Measurements from ENCODE around the gene TFR2.

DNA sequence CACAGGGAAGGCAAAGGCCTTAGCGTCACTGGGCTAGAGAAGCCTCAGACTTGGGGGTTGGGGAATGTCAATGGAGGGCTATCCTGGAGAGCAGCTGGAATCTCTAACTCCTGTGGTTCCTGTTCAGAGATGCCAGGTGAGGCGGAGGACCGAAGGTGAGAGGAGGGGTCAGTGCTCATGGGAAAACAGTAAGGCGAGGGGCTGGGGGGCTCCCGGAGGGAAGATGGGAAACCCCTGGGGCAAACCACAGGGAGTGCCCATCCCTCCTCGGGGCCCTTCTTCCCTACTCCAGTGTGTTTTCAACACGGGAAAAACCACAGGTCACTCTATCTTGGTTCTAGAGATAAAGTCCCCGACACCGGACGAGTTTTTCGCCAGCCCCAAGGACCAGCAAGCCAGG, 58.7 kb downstream of the TFR2 start:
- TF ChIP-seq, protein P1, sequence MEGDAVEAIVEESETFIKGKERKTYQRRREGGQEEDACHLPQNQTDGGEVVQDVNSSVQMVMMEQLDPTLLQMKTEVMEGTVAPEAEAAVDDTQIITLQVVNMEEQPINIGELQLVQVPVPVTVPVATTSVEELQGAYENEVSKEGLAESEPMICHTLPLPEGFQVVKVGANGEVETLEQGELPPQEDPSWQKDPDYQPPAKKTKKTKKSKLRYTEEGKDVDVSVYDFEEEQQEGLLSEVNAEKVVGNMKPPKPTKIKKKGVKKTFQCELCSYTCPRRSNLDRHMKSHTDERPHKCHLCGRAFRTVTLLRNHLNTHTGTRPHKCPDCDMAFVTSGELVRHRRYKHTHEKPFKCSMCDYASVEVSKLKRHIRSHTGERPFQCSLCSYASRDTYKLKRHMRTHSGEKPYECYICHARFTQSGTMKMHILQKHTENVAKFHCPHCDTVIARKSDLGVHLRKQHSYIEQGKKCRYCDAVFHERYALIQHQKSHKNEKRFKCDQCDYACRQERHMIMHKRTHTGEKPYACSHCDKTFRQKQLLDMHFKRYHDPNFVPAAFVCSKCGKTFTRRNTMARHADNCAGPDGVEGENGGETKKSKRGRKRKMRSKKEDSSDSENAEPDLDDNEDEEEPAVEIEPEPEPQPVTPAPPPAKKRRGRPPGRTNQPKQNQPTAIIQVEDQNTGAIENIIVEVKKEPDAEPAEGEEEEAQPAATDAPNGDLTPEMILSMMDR (IDR thresholded peaks at IDR 0.05) = no peak
- TF ChIP-seq, protein P2, sequence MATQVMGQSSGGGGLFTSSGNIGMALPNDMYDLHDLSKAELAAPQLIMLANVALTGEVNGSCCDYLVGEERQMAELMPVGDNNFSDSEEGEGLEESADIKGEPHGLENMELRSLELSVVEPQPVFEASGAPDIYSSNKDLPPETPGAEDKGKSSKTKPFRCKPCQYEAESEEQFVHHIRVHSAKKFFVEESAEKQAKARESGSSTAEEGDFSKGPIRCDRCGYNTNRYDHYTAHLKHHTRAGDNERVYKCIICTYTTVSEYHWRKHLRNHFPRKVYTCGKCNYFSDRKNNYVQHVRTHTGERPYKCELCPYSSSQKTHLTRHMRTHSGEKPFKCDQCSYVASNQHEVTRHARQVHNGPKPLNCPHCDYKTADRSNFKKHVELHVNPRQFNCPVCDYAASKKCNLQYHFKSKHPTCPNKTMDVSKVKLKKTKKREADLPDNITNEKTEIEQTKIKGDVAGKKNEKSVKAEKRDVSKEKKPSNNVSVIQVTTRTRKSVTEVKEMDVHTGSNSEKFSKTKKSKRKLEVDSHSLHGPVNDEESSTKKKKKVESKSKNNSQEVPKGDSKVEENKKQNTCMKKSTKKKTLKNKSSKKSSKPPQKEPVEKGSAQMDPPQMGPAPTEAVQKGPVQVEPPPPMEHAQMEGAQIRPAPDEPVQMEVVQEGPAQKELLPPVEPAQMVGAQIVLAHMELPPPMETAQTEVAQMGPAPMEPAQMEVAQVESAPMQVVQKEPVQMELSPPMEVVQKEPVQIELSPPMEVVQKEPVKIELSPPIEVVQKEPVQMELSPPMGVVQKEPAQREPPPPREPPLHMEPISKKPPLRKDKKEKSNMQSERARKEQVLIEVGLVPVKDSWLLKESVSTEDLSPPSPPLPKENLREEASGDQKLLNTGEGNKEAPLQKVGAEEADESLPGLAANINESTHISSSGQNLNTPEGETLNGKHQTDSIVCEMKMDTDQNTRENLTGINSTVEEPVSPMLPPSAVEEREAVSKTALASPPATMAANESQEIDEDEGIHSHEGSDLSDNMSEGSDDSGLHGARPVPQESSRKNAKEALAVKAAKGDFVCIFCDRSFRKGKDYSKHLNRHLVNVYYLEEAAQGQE (IDR thresholded peaks at IDR 0.05; ENCODE audit: insufficient read depth in 1 of 2, low read depth in 2 of 2, low read length in 1 of 2) = no peak
- TF ChIP-seq SIN3A (IDR thresholded peaks at IDR 0.05; ENCODE audit: borderline replicate concordance, insufficient read depth, low read depth, low read length) = no peak
- TF ChIP-seq TCF7L2 (IDR thresholded peaks at IDR 0.05; ENCODE audit: low read depth, low read length) = no peak
